Measurements from ENCODE around the gene ZNF444.
A peak's percentile ranks its signal among the peaks of the same experiment; 100 is the strongest.
"Not testable (repeated sequence)": the region's sequence is repeated elsewhere in the genome, so short reads cannot be mapped to it uniquely, and the experiment has no call there.

The ZNF444 gene

GRCh38 chr19:56140583-56141416 lies at the start of gene ZNF444:
Gene ZNF444, plus strand, starts transcription at chr19:56141287. Its CDS starts 5,625 bp downstream, at chr19:56146912.
- DNase-seq: peak; percentile 100

DNA sequence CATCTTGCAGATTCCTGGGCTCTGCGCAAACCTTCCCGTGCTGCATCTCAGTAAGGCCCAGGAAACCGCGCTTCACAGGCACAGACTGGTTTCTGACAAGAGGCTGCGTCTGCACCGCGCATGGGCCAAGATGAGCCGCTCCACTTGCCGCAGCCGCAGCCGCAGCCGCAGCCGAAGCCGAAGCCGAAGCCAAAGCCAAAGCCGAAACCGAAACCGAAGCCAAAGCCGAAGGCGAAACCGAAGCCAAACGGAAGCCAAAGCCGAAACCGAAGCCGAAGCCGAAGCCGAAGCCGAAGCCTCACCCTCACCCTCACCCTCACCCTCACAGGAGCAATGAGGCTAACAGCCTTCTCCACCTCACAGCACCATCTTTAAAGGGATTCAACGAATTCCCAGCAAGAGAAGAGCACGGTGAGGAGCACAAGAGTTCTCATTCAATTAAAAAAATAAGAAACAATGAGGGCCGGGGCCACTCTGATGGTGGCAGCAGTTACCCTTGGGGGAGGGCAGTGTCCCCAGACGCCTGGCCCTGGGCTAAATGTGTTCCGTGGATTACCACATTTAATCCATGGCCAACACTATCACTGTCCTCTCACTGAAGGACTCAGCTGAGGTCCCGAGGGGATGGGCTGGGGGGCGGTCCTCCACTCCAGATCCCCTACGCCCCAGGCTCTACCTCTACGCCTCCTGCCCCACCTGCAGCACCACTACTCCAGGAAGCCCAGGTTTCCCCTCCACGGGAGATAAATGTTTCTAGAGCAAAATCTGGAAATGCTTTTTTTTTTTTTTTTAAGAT lies 49.1 kb upstream of the ZNF444 start:
- peak; percentile 83 for DNase-seq

- DNase-seq: no peak
Measured at GRCh38 chr19:56092685-56093631, 48.1 kb upstream of the ZNF444 start.

- DNase-seq: no peak
Measured at GRCh38 chr19:56094449-56094848, 46.6 kb upstream of the ZNF444 start.

DNA sequence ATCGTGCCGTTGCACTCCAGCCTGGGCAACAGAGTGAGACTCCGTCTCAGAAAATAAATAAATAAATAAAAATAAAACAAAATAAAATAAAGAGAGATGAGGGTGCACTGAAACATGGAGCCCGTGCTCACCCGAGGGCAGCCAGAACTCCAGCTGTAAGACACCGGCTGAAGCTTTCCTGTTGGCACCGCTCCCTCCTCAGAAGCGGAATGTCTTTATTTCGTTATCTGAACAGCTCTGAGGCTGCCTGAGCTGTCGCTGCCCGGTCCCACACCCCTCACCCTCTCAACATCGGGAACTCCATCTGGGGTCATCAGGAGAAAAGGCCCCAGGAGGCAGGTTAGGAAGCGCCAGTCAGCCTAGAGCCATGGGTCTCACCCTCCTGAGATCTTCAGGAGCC lies 44.4 kb upstream of the ZNF444 start:
- DNase-seq: no peak

- DNase-seq: no peak
Measured at GRCh38 chr19:56097306-56097705, 43.8 kb upstream of the ZNF444 start.

DNA sequence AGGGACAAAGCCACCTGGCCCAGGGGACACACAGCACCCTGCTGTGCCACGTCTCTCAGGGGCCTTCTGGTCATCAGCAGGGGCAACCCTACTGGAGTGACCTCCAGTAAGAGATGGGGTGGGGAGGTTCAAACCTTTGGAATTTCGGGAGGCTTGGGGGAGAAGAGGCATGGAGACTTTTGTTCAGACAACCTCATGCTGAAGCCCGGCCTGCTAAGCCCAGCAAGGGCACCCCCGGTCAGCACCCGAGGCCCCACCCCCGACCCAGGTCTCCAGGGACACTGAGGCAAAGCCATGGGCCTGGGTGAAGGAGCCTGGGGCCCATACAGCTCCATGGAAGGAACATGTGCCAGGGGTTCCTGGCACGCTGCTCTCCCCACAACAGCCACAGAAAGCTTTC lies 43.3 kb upstream of the ZNF444 start:
- no peak for DNase-seq

- not testable (repeated sequence) for DNase-seq
Measured at GRCh38 chr19:56098237-56098636, 42.9 kb upstream of the ZNF444 start.

- DNase-seq: no peak
Measured at GRCh38 chr19:56098731-56099568, 42.1 kb upstream of the ZNF444 start.

DNA sequence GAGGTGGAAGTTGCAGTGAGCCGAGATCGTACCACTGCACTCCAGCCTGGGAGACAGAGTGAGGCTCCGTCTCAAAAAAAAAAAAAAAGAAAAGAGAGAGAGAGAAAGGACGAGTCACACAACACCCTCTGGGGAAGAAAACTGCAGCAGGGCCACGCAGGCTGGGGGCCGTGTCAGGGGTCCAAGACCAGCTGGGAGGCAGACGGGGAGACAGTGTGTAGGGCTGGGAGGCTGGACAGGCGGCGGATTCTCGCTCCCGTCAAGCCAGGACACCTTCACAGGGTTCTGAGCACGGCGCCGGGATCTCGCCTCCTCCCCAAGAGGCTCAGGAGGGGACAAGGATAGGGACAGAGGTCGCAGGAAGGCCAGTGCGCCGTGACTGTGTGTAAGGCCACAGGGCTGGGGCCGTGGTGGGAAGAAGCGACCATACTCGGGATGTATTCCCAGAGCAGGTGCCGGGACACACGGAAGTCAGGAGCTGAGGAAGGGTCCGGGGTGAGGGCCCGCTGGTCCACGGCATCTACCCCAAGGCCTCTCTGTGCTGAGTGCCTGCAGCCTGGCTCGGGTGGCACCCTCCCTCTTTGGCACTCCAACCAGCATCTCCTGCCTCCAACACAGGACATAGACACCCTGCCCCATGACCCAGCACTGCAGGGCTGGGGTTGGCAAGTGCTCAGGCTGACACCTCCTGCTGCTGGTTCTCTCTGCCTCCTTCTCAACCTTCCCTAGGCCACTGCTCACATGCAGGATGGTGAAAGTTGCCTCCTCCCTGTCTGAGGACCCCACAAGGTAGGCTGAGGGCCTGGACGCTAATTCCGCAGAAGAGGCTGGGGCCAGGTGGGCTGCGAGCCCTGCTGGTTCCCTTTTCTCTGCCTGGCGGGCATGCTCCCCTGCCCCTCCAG lies 41.2 kb upstream of the ZNF444 start:
- DNase-seq: no peak

DNA sequence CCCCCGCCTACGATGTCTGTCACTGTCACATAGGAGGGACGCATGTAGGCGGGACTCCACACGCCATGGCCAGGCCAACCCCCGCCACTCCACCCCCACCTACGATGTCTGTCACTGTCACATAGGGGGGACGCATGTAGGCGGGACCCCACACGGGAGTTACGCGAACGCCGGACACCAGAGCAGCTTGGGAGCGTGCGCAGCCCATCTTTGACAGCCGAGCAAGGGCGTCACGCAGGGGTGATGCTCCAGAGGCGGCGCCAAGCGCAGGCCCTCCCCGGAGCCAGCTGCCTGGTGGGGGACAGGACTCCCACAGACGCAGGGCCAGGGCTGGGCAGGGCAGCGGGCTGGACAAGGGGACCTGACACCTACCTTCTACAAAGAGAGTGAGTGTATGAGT lies 40.0 kb upstream of the ZNF444 start:
- no peak for DNase-seq

GRCh38 chr19:56101746-56102535 lies 39.1 kb upstream of the ZNF444 start:
- DNase-seq: no peak

DNA sequence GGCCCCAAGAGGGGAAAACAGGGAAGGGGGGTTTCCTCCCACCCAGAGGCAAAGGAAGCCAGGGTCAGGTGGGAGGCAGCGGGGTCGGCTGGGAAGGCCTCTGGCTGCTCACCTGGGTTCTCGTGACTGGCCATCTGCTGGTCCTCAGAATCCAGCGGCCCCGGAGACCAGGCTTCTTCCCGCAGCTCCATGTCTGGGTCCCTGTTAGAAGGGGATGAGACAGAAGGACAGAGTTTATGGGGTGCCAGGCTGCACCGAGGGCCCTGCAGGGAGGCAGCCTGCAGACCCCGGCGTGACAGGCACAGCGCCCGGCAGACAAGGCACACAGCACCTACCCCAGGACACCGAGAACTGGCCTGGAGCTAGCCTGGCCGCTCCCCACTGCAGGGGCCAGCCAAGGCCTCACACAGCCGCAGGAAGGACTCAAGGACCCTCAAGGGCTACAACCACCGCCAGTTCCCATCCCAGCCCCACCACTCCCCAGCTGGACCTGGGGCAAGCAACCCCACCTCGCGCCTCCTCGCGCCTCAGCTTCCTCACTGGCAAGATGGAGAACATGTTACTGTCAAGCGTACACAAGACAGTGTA lies 38.0 kb upstream of the ZNF444 start:
- no peak for DNase-seq

DNA sequence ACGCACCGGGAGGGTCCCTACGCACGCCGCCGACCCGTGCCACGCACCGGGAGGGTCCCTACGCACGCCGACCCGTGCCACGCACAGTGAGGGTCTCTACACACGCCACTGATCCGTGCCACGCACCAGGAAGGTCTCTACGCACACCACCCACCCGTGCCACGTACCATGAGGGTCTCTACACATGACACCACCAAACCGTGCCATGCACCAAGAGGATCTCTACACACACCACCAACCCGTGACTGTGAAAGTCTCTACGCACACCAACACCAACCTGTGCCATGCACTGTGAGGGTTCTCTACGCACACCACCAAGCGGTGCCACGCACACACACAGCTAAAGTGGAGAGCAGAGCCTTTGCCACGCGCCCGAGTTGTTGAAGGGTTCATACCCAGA lies 36.7 kb upstream of the ZNF444 start:
- no peak for DNase-seq

DNA sequence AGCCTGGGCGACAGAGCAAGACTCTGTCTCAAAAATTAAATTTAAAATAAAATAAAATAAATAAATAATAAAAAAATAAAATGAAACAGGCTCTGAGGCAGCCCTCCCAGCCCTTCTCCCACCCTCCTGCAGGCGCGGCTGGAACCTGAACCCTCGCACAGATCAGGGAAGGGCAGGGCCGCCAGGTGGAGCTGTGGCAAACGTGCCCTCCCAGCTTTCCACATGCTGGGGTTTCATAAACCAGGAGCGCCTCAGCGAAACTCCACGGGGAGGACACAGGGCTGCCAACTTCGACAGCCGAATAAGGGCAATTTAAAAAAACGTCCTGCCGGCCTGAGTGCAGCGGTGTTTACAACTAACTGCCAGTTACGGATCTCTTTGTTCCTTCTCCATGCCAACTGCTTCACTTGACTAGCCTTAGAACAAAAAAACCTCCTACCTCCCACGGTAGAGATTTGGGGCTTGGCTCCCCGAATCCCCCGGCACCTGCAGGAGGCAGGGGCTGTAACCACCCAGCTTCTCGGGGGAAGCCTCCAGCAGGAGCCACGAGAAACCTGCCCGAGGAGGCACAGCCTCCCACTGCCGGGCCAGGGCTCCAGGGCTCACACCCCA lies 35.9 kb upstream of the ZNF444 start:
- peak; percentile 80 for DNase-seq

- not testable (repeated sequence) for DNase-seq
Measured at GRCh38 chr19:56105831-56106396, 35.2 kb upstream of the ZNF444 start.

- DNase-seq: no peak
Measured at GRCh38 chr19:56106397-56106849, 34.7 kb upstream of the ZNF444 start.

DNA sequence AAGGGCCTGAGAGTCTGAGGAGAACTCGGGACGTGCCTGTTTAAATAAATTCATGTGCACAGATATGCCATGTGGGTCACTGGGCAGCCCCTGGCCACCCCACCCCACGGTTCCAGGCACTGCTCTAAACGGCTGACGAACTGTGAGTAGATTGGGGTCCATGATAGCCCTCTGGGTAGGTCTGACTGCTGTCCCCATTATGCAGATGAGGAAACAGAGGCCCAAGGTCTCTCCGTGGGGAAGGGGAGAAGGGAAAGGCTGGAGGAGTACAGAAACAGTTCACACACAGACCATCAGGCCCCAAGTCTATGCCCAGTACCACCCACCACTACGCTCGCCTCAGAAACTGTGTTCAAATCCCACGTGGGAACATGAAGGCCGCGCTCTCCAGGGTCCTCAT lies 34.1 kb upstream of the ZNF444 start:
- DNase-seq: no peak
